Measurements from ENCODE around the gene TNFRSF25. TPM values are rescaled to one million over a fixed set of nuclear protein-coding genes. Genes with fewer than 3 reads are reported as not detected.

Gene TNFRSF25
- total RNA-seq, 1 donor from 2014 or later, result 20.5 TPM

DNA sequence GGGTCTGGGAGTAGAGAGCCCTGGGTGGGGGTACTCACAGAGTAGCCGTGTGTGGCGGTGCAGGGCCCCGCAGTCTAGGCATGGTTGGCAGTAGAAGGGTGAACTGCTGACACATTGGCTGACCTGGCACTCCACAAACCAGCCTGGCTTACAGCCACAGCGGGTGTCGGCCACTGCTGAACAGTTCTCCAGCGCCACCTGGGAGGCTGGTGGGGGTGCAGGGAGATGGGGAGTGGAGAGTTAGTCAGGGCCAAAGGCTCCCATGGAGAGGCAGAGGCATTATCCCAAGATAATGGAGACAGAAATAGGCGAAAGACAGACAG lies 1.5 kb downstream of the TNFRSF25 start:
- TF ChIP-seq, protein P1, sequence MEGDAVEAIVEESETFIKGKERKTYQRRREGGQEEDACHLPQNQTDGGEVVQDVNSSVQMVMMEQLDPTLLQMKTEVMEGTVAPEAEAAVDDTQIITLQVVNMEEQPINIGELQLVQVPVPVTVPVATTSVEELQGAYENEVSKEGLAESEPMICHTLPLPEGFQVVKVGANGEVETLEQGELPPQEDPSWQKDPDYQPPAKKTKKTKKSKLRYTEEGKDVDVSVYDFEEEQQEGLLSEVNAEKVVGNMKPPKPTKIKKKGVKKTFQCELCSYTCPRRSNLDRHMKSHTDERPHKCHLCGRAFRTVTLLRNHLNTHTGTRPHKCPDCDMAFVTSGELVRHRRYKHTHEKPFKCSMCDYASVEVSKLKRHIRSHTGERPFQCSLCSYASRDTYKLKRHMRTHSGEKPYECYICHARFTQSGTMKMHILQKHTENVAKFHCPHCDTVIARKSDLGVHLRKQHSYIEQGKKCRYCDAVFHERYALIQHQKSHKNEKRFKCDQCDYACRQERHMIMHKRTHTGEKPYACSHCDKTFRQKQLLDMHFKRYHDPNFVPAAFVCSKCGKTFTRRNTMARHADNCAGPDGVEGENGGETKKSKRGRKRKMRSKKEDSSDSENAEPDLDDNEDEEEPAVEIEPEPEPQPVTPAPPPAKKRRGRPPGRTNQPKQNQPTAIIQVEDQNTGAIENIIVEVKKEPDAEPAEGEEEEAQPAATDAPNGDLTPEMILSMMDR (IDR thresholded peaks at IDR 0.05; ENCODE audit: insufficient read depth, low read length, severe bottlenecking), result no peak

DNA sequence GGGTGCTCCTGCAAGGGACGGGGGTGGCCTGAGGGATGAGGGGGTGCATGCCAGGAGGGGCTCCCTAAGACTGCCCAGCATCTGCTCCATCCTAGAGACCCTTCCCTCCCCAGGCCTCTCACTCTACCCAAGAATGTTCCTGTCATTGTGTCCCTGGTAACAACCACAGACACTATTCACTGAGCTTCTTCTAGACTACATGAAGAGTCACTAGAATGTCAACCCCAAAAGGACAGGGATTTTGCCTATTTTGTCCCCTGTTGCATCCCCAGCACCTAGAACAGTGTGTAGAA lies 2.9 kb downstream of the TNFRSF25 start:
- no peaks in the 10 kb centered on the region for H3K27me3 ChIP-seq (ENCODE audit: control insufficient read depth, insufficient read depth, low read length)
- H3K36me3 ChIP-seq (ENCODE audit: control insufficient read depth, insufficient read depth, low read length), result peaks cover 36% of the 10 kb centered on the region
- FAIRE-seq, result no peak

More for the DNA sequence above, 1.5 kb downstream of the TNFRSF25 start:
- DNase-seq (ENCODE audit: low read depth) (no peak), FAIRE-seq (no peak)
- peaks cover 48% of the 10 kb centered on the region for H3K36me3 ChIP-seq (ENCODE audit: control insufficient read depth, insufficient read depth, low read length)
- no peaks in the 10 kb centered on the region for H3K27me3 ChIP-seq (ENCODE audit: control insufficient read depth, insufficient read depth, low read length)
- H3K4me3 ChIP-seq (ENCODE audit: low read depth, low read length), result no peak overlapping the region

DNA sequence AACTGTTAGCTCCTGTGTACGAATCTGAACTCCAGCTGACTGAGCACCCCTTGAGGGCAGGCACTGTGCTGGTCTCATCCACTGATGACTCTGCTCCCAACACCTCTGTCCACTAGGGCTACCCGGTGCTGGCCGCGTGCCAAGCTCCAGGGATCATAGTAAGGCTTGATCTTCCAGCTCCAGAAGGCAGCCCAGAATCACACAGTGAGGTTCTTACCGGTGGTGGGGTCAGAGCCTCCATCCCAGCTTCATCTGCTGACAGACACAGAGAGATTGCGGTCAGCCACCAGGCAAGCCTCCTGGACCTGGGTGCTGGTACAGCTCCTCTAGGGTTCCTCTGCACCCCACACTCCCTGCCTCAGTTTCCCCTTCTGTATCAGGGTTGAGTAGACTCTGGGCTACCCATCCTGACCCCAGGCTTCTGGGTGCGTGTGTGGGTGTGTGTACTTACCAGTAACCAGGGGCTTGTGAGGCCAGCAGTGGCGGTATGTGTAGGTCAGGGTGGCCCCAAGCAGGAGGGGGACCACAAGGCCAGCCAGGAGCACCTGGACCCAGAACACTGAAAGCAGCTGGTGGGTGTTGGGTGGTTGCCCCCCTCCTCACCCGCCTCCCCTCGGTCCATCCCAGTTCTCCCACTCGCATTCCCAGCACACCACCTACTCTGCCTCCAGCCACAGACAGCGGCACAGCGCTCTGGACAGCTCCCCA lies 3.4 kb downstream of the TNFRSF25 start:
- FAIRE-seq (no peak), DNase-seq (ENCODE audit: low read depth) (no peak)
- TF ChIP-seq, protein P1 (IDR thresholded peaks at IDR 0.05; ENCODE audit: insufficient read depth, low read length, severe bottlenecking), result peak; percentile 6
- H3K36me3 ChIP-seq (ENCODE audit: control insufficient read depth, insufficient read depth, low read length), result peaks cover 31% of the 10 kb centered on the region
- no peak overlapping the region for H3K4me3 ChIP-seq (ENCODE audit: low read depth, low read length)
- H3K27me3 ChIP-seq (ENCODE audit: control insufficient read depth, insufficient read depth, low read length), result no peaks in the 10 kb centered on the region

More for the DNA sequence above, 2.9 kb downstream of the TNFRSF25 start:
- H3K4me3 ChIP-seq (ENCODE audit: low read depth, low read length), result no peak overlapping the region
- DNase-seq (ENCODE audit: low read depth), result no peak
- TF ChIP-seq, protein P1 (IDR thresholded peaks at IDR 0.05; ENCODE audit: insufficient read depth, low read length, severe bottlenecking), result no peak

DNA sequence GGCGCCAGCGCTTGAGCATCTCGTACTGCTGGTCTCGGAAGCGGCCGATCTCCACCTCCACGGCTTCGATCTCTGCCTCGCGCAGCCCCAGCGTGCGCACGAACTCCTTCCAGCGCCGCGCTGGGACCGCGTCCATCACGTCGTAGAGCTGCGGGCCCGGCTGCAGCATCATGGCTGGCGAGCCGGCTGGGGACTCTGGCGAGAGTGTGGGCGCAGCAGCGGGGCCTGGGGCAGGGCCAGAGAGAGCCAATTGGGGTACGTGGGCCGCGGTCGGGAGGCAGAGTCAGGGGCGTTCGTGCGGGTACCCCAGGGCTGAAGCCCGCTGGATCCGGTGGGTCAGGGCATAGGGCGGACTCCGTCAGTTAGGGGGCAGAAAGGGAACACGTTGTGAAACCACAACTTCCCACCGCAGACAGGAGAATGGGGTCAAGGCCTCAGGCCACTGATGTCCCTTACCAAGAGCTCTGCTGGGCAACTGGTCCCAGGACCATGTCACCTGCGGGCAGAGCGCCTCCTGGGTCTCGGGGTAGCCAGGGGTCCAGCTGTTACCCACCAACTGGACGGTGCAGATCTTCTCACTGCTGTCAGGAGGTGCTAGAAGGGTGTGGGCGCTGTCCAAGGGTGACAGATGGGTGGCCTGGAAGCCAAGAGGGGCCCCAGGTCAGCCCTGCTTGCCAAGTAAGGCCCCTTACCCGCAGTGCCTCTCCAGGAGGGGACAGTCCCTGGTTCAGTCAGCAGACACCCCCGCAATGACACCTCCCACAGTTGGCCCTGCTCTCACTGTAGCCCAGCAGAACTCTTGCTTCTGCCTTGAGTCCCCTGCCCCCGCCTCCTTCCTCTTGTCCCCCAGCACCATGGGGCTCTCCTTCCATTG lies 4.2 kb downstream of the TNFRSF25 start:
- TF ChIP-seq, protein P1 (IDR thresholded peaks at IDR 0.05; ENCODE audit: insufficient read depth, low read length, severe bottlenecking), result no peak
- FAIRE-seq (no peak), DNase-seq (ENCODE audit: low read depth) (no peak)
- Histone ChIP-seq H3K27me3 (ENCODE audit: control insufficient read depth, insufficient read depth, low read length) (no peaks in the 10 kb centered on the region), H3K4me3 (ENCODE audit: low read depth, low read length) (no peak overlapping the region), H3K36me3 (ENCODE audit: control insufficient read depth, insufficient read depth, low read length) (peaks cover 25% of the 10 kb centered on the region)

DNA sequence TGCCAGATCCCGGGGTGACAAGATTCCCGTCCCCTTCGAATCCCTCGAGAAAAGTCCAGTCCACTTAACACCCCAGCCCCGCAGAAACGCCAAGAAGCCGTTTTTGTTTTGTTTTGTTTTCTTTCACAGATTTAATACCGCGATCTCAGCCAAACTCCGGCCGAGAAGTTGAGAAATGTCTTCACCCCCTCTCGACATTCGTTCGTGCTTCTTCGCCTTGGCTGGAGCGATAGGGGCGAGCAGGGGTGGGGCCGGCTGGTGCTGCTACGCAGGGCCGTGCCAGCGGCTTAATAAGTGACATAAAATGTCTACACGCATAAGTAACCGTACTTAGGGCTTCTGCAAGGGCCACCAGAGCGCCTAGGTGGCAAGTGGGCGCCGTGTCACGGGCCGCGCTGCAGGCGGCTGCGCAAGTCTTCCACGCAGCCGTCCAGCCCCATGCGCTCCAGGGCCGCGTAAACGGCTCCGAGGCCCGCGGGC lies 4.9 kb downstream of the TNFRSF25 start:
- FAIRE-seq (no peak), DNase-seq (ENCODE audit: low read depth) (no peak)
- no peaks in the 10 kb centered on the region for H3K27me3 ChIP-seq (ENCODE audit: control insufficient read depth, insufficient read depth, low read length)
- TF ChIP-seq, protein P1 (IDR thresholded peaks at IDR 0.05; ENCODE audit: insufficient read depth, low read length, severe bottlenecking), result no peak
- peaks cover 24% of the 10 kb centered on the region for H3K36me3 ChIP-seq (ENCODE audit: control insufficient read depth, insufficient read depth, low read length)
- H3K4me3 ChIP-seq (ENCODE audit: low read depth, low read length), result no peak overlapping the region
